Heart left ventricle (tissue), 13 donors: ENCODE data around the gene IGDCC3.

ENCODE experiments used
- CTCF ChIP-seq, 12 donors: fragments of 200-600 bp; sonication (generic) in 4 of 12; IDR thresholded peaks; one replicate each; pipeline versions ENCODE4 v1.5.0 to v1.8.0; 2018 to 2022; ENCODE audit warnings: antibody characterized with exemption in 12 of 12, mild to moderate bottlenecking in 5 of 12
- POLR2A ChIP-seq, 2 donors: fragments of 450-650 bp; IDR thresholded peaks; one replicate each; pipeline ENCODE4 v1.6.1; 2017; ENCODE audit warnings: antibody characterized with exemption in 2 of 2, mild to moderate bottlenecking in 2 of 2, moderate library complexity in 2 of 2
- donor health status: ischemic (EF 13 %, LVEDD 7.1; RV severe dilation, severe dysfunction).
- donor health status: DM: no; HTN: yes; CAD: no.
- donor health status: DM: no; HTN: no; CAD: no.
- donor health status: ischemic (EF 25% LVEDD 6.9; RV normal size, moderate dysfunction).
- donor health status: ischemic (EF 25% LVEDD 5.7; RV mildly dilated, moderate dysfunction).
- donor health status: ischemic (EF 35%, LVEDD 5.7; RV mildly dilated, moderate dysfunction).
- donor health status: nonischemic (EF 11% LVEDD 7.7; RV severe dilation, severe dysfunction).
- donor health status: DM: yes; HTN: yes; CAD: no.
- donor health status: PGD.
- donor health status: ischemic (EF 29% LVEDD 5.4; RV normal size, mild dysfunction).
- donor health status: nonischemic (EF 23%, LVEDD 6.1; RV moderate dilation, normal function).

- peak; percentile 42 to 71 (median 57) for TF ChIP-seq CTCF (IDR thresholded peaks at IDR 0.05)
- TF ChIP-seq POLR2A (IDR thresholded peaks at IDR 0.05), result no peak
Observed at GRCh38 chr15:65400760-65401610, 23.2 kb upstream of the IGDCC3 start.
